IMR-90 (cell line): ENCODE results near the gene UBR4. TPM values are rescaled to one million over a fixed set of nuclear protein-coding genes. Genes with fewer than 3 reads are reported as not detected.

Experiments
- ATAC-seq: fragments of 200-7000 bp; cut with Tn5 transposase; 2 replicates; pipeline ENCODE4 v1.9.1; 2020; ENCODE audit warnings: low read depth, mild to moderate bottlenecking, moderate library complexity
- BruUV-seq: library from RNA; stranded (reverse); fragments of 400-500 nt; replicated peaks from 2 replicates; lab custom pipeline; 2021; lab: Mats Ljungman, UMichigan
- CTCF ChIA-PET: fragments of 300-600 bp; formaldehyde crosslinking; extraction: SDS; loops from one replicate; lab custom pipeline; 2021; ENCODE audit warnings: antibody characterized with exemption; lab: Yijun Ruan, JAX
- POLR2A ChIA-PET: fragments of 300-600 bp; sonication (Branson Sonifier 250); formaldehyde crosslinking; loops from one replicate; lab custom pipeline; 2022; ENCODE audit warnings: antibody characterized with exemption; ENCODE audit not compliant: unreplicated experiment; lab: Charles Lee
- DNase-seq: peaks from one replicate; pipeline ENCODE4 v3.0.0; 2013
- H2AFZ ChIP-seq: replicated peaks from 2 replicates; pipeline ENCODE3; 2013; ENCODE audit warnings: low read length, mild to moderate bottlenecking; ENCODE audit not compliant: poor library complexity
- H2AK5ac ChIP-seq: 2 replicates; pipeline ENCODE4 v1.6.1; 2013; ENCODE audit warnings: low read depth, low read length, inconsistent platforms
- H2AK9ac ChIP-seq: replicated peaks from 2 replicates; pipeline ENCODE3; 2013; ENCODE audit warnings: mild to moderate bottlenecking, low read depth, low read length, moderate library complexity; ENCODE audit not compliant: poor library complexity
- H2BK120ac ChIP-seq: 2 replicates; pipeline ENCODE4 v1.6.1; 2013; ENCODE audit warnings: low read depth, low read length, inconsistent platforms
- H2BK15ac ChIP-seq: 3 replicates; pipeline ENCODE4 v1.6.1; 2013; ENCODE audit warnings: low read depth, low read length, inconsistent platforms
- H2BK20ac ChIP-seq: 2 replicates; pipeline ENCODE4 v1.6.1; 2013; ENCODE audit warnings: low read depth, mild to moderate bottlenecking, inconsistent platforms, low read length, moderate library complexity
- H2BK5ac ChIP-seq: 2 replicates; pipeline ENCODE4 v1.6.1; 2013; ENCODE audit warnings: mild to moderate bottlenecking, low read depth, low read length, inconsistent platforms; ENCODE audit not compliant: poor library complexity, severe bottlenecking
- H3K14ac ChIP-seq: replicated peaks from 2 replicates; pipeline ENCODE4 v1.6.1; 2013; ENCODE audit warnings: low read depth, low read length, inconsistent platforms
- H3K18ac ChIP-seq: 2 replicates; pipeline ENCODE4 v1.6.1; 2013; ENCODE audit warnings: low read depth, low read length, control low read depth
- H3K23ac ChIP-seq: 2 replicates; pipeline ENCODE4 v1.6.1; 2013; ENCODE audit warnings: low read depth, low read length, inconsistent platforms
- H3K27ac ChIP-seq: 2 replicates; pipeline ENCODE4 v1.5.1; 2013; ENCODE audit warnings: mild to moderate bottlenecking, control low read depth, low read length; ENCODE audit not compliant: insufficient read depth
- H3K27me3 ChIP-seq: 2 replicates; pipeline ENCODE4 v1.6.1; 2013; ENCODE audit warnings: low read length; ENCODE audit not compliant: control insufficient read depth, insufficient read depth
- H3K36me3 ChIP-seq: 2 replicates; pipeline ENCODE4 v1.6.1; 2013; ENCODE audit warnings: low read length, mixed read lengths; ENCODE audit not compliant: control insufficient read depth, insufficient read depth
- H3K4ac ChIP-seq: 2 replicates; pipeline ENCODE4 v1.6.1; 2013; ENCODE audit warnings: low read depth, low read length, inconsistent platforms
- H3K4me1 ChIP-seq: 2 replicates; pipeline ENCODE4 v1.6.1; 2013; ENCODE audit warnings: low read length, mixed read lengths; ENCODE audit not compliant: control insufficient read depth, insufficient read depth
- H3K4me2 ChIP-seq: 2 replicates; pipeline ENCODE4 v1.6.1; 2013; ENCODE audit warnings: low read depth, mild to moderate bottlenecking, control low read depth, low read length, moderate library complexity
- H3K4me3 ChIP-seq: 2 replicates; pipeline ENCODE4 v1.5.1; 2013; ENCODE audit warnings: low read depth, mild to moderate bottlenecking, control low read depth, low read length, moderate library complexity; ENCODE audit not compliant: insufficient read depth
- H3K56ac ChIP-seq: 2 replicates; pipeline ENCODE4 v1.6.1; 2013; ENCODE audit warnings: low read length, inconsistent platforms; ENCODE audit not compliant: insufficient read depth; ENCODE audit errors: extremely low read depth
- H3K79me1 ChIP-seq, 2 experiments: 2 replicates each; pipeline ENCODE4 v1.6.1; 2013; ENCODE audit warnings: low read length in 2 of 2, inconsistent platforms in 1 of 2, low read depth in 1 of 2
- H3K9ac ChIP-seq: 2 replicates; pipeline ENCODE4 v1.6.1; 2013; ENCODE audit warnings: low read depth, low read length, control low read depth
- H3K9me1 ChIP-seq: 2 replicates; pipeline ENCODE4 v1.6.1; 2013; ENCODE audit warnings: low read length, inconsistent platforms; ENCODE audit not compliant: insufficient read depth
- H3K9me3 ChIP-seq: 2 replicates; pipeline ENCODE4 v1.6.1; 2013; ENCODE audit warnings: low read length; ENCODE audit not compliant: control insufficient read depth, insufficient read depth
- H4K20me1 ChIP-seq: 2 replicates; pipeline ENCODE4 v1.6.1; 2013; ENCODE audit warnings: low read length, inconsistent platforms; ENCODE audit not compliant: insufficient read depth
- H4K5ac ChIP-seq: 2 replicates; pipeline ENCODE4 v1.6.1; 2013; ENCODE audit warnings: mild to moderate bottlenecking, low read depth, low read length, control low read depth
- H4K8ac ChIP-seq, 2 experiments: 2 replicates each; pipeline ENCODE4 v1.6.1; 2013; ENCODE audit warnings: low read depth in 2 of 2, low read length in 2 of 2, control low read depth in 1 of 2, inconsistent platforms in 1 of 2
- H4K91ac ChIP-seq: 2 replicates; pipeline ENCODE4 v1.6.1; 2013; ENCODE audit warnings: low read depth, low read length, inconsistent platforms; ENCODE audit not compliant: insufficient read depth
- BHLHE40 ChIP-seq: fragments of 150-350 bp; IDR thresholded peaks from 2 replicates; pipeline ENCODE4 v1.6.1; 2016; ENCODE audit warnings: mild to moderate bottlenecking, low read depth, low read length
- CHD1 ChIP-seq: IDR thresholded peaks from 2 replicates; pipeline ENCODE4 v1.6.1; 2012; ENCODE audit warnings: low read depth, low read length, improper control_type of control experiment
- MAFK ChIP-seq: IDR thresholded peaks from 2 replicates; pipeline ENCODE4 v1.6.1; 2012; ENCODE audit warnings: low read depth, low read length, improper control_type of control experiment
- RCOR1 ChIP-seq: IDR thresholded peaks from 2 replicates; pipeline ENCODE4 v1.6.1; 2012; ENCODE audit warnings: mild to moderate bottlenecking, low read length, improper control_type of control experiment; ENCODE audit not compliant: insufficient replicate concordance
- SMC3 ChIP-seq: fragments of 150-350 bp; IDR thresholded peaks from 2 replicates; pipeline ENCODE4 v1.6.1; 2016; ENCODE audit warnings: low read depth, mild to moderate bottlenecking, antibody characterized with exemption, low read length, moderate library complexity
- USF2 ChIP-seq: fragments of 150-350 bp; IDR thresholded peaks from 2 replicates; pipeline ENCODE4 v1.6.1; 2017; ENCODE audit warnings: mild to moderate bottlenecking, antibody characterized with exemption, low read length, low read depth
- WGBS, 2 experiments: methylation state at CpG; one replicate each; pipeline versions ENCODE4 v1.1.5 to v1.1.7; 2013; ENCODE audit warnings: missing lambda C conversion rate in 2 of 2; ENCODE audit not compliant: insufficient read length in 1 of 2; ENCODE audit errors: extremely low coverage in 2 of 2; 5-methylcytosine and 5-hydroxymethylcytosine counted together
- dilution Hi-C: fragments of 300-500 bp; cut with HindIII; formaldehyde crosslinking; loops from one replicate; pipeline ENCODE4 v1.14.3; 2018; ENCODE audit warnings: low sequenced_read_pairs; ENCODE audit not compliant: unreplicated experiment
- in situ Hi-C: fragments of 300-500 bp; cut with MboI; formaldehyde crosslinking; loops from 3 replicates; pipeline ENCODE4 v1.14.3; 2019; ENCODE audit warnings: low sequenced_read_pairs, inconsistent platforms, mixed read lengths
- intact Hi-C: fragments of 100-400 bp; cut with micrococcal nuclease; formaldehyde crosslinking; loops from 2 replicates; pipeline ENCODE4 v1.10.0; 2022
- polyA plus RNA-seq, 3 experiments: library from polyadenylated mRNA; depleted of rRNA; stranded (reverse); fragments of >200 nt; gene quantifications; 2 replicates each; pipeline ENCODE4 v1.2.3, GENCODE V29; 2012; ENCODE audit warnings: low replicate concordance in 1 of 3
- total RNA-seq: library from RNA; depleted of rRNA; stranded (reverse); fragments of >200 nt; gene quantifications from 2 replicates; pipeline ENCODE4 v1.2.3, GENCODE V29; 2012

UBR4 gene
- total and polyA plus RNA-seq, 2 of the 4 experiments (the other 2 are of a cell fraction), result 87.8 to 121 TPM

GRCh38 chr1:19078536-19078935 is 131.5 kb downstream of the UBR4 start (continued):
- TF ChIP-seq RCOR1 (no peak), SMC3 (no peak)

- Histone ChIP-seq H3K27ac (no peak overlapping the region), H3K9me3 (no peaks in the 10 kb centered on the region), H2BK20ac (no peak overlapping the region), H3K36me3 (peaks cover 89% of the 10 kb centered on the region), H3K23ac (no peak overlapping the region), H2BK5ac (no peak overlapping the region), H3K14ac (no peak overlapping the region), H4K5ac (no peak overlapping the region), H2BK15ac (no peak overlapping the region), H3K4me2 (no peak overlapping the region), H3K9ac (no peak overlapping the region), H4K91ac (no peak overlapping the region), H2BK120ac (no peak overlapping the region), H3K18ac (no peak overlapping the region), H2AK5ac (no peak overlapping the region), H2AFZ (no peak overlapping the region), H2AK9ac (no peak overlapping the region), H3K4me1 (peaks cover 4% of the 10 kb centered on the region; the same call in 1 of the 2 replicates), H3K9me1 (peaks cover 19% of the 10 kb centered on the region), H3K4me3 (no peak overlapping the region), H4K20me1 (peaks cover 7% of the 10 kb centered on the region), H4K8ac (no peak overlapping the region), H3K27me3 (no peaks in the 10 kb centered on the region), H3K79me1 (peaks cover 28 to 41% of the 10 kb centered on the region in 2 experiments), H3K4ac (no peak overlapping the region), H3K56ac (no peak overlapping the region)
- DNase-seq (no peak), ATAC-seq (no peak)
- CTCF ChIA-PET, result interaction anchor here (1.3 kb wide), 1 partner anchor 164 kb away, joined by 5 read pairs; no protein-coding TSS in a partner anchor
- 93% methylated on average over 6 of the region's 20 CpGs; no CpG with 5 or more reads in 1 of the 2 experiments for WGBS, 2 experiments
- in situ Hi-C loops, result no loop called here
- intact Hi-C loops, result no loop called here
- POLR2A ChIA-PET, result no interaction called here
- dilution Hi-C loops, result no loop called here
- TF ChIP-seq CHD1 (no peak), USF2 (no peak), MAFK (no peak), BHLHE40 (no peak)
- BruUV-seq, result no TSS peak
Observed at GRCh38 chr1:19076841-19077616, 133.0 kb downstream of the UBR4 start.
